Fibroblast of lung (primary cell): ENCODE measurements around the gene EIF1.

Experiments
- EZH2 ChIP-seq: IDR thresholded peaks from 2 replicates; pipeline ENCODE4 v1.5.1; 2012; ENCODE audit warnings: low read length, control low read depth, mild to moderate bottlenecking; ENCODE audit errors: missing control alignments
- TF ChIP-seq, protein P1 (sequence below), 2 donors: IDR thresholded peaks in 1 of 2; conservative IDR thresholded peaks in 1 of 2; 1 replicate in 1 of 2; 2 replicates in 1 of 2; pipeline ENCODE4 v1.5.1; 2011 to 2012; ENCODE audit warnings: low read length in 2 of 2, control low read depth in 1 of 2, inconsistent platforms in 1 of 2, low read depth in 1 of 2, mild to moderate bottlenecking in 1 of 2

- TF ChIP-seq, protein P1, sequence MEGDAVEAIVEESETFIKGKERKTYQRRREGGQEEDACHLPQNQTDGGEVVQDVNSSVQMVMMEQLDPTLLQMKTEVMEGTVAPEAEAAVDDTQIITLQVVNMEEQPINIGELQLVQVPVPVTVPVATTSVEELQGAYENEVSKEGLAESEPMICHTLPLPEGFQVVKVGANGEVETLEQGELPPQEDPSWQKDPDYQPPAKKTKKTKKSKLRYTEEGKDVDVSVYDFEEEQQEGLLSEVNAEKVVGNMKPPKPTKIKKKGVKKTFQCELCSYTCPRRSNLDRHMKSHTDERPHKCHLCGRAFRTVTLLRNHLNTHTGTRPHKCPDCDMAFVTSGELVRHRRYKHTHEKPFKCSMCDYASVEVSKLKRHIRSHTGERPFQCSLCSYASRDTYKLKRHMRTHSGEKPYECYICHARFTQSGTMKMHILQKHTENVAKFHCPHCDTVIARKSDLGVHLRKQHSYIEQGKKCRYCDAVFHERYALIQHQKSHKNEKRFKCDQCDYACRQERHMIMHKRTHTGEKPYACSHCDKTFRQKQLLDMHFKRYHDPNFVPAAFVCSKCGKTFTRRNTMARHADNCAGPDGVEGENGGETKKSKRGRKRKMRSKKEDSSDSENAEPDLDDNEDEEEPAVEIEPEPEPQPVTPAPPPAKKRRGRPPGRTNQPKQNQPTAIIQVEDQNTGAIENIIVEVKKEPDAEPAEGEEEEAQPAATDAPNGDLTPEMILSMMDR (conservative IDR thresholded peaks at IDR 0.05 in 1 of 2, IDR thresholded peaks at IDR 0.05 in 1 of 2; ENCODE audit: low read depth in 1 of 2, low read length in 2 of 2), result no peak
- no peak for TF ChIP-seq EZH2
Observed at GRCh38 chr17:41707803-41708669, 19.4 kb downstream of the EIF1 start.
